ENCODE data around the gene ZFY.

DNA sequence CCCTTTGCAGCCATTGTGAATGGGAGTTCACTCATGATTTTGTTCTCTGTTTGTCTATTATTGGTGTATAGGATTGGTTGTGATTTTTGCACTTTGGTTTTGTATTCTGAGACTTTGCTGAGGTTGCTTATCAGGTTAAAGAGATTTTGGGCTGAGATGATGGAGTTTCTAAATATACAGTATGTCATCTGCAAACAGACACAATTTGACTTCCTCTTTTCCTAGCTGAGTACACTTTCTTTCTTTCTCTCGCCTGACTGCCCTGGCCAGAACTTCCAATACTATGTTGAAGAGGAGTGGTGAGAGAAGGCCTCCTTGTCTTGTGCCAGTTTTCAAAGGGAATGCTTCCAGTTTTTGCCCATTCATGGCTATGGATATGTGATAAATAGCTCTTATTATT is 81.4 kb downstream of the ZFY start:
- TF ChIP-seq ZKSCAN8 (CRISPR knock-in tag; IDR thresholded peaks at IDR 0.05; ENCODE audit: borderline replicate concordance) (no peak), JUN (CRISPR knock-in tag; IDR thresholded peaks at IDR 0.05) (no peak), SALL1 (CRISPR knock-in tag; IDR thresholded peaks at IDR 0.05) (no peak), ZNF589 (CRISPR knock-in tag; conservative IDR thresholded peaks at IDR 0.05) (no peak), MAFF (IDR thresholded peaks at IDR 0.05; ENCODE audit: low read depth, low read length) (no peak)
- TF ChIP-seq, protein P1, sequence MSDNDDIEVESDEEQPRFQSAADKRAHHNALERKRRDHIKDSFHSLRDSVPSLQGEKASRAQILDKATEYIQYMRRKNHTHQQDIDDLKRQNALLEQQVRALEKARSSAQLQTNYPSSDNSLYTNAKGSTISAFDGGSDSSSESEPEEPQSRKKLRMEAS (IDR thresholded peaks at IDR 0.05): no peak
- TF ChIP-seq, protein P2, sequence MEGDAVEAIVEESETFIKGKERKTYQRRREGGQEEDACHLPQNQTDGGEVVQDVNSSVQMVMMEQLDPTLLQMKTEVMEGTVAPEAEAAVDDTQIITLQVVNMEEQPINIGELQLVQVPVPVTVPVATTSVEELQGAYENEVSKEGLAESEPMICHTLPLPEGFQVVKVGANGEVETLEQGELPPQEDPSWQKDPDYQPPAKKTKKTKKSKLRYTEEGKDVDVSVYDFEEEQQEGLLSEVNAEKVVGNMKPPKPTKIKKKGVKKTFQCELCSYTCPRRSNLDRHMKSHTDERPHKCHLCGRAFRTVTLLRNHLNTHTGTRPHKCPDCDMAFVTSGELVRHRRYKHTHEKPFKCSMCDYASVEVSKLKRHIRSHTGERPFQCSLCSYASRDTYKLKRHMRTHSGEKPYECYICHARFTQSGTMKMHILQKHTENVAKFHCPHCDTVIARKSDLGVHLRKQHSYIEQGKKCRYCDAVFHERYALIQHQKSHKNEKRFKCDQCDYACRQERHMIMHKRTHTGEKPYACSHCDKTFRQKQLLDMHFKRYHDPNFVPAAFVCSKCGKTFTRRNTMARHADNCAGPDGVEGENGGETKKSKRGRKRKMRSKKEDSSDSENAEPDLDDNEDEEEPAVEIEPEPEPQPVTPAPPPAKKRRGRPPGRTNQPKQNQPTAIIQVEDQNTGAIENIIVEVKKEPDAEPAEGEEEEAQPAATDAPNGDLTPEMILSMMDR (CRISPR knock-in tag; IDR thresholded peaks at IDR 0.05): no peak

Data from HepG2 (cell line).